ENCODE results near the gene MSI1. TPM values are rescaled to one million over a fixed set of nuclear protein-coding genes. Genes with fewer than 3 reads are reported as not detected.

The MSI1 gene
- total RNA-seq, 6 experiments from 2014 or later = 0.06 to 1.6 TPM; not detected in 4

GRCh38 chr12:120413901-120414695 lies 45.1 kb upstream of the MSI1 start:
- H3K9me3 ChIP-seq = no peaks in the 10 kb centered on the region
- intact Hi-C loops (cut with DNase I) = no loop called here
- no peak overlapping the region for H3K27ac ChIP-seq
- H3K36me3 ChIP-seq = no peaks in the 10 kb centered on the region
- TF ChIP-seq POLR2A (IDR thresholded peaks at IDR 0.05) (no peak), CTCF (IDR thresholded peaks at IDR 0.05) (no peak)
- 70% methylated on average over 8 of the region's 13 CpGs for WGBS (ENCODE audit: insufficient coverage, low coverage, low lambda C conversion rate, missing lambda C conversion rate)
- no peaks in the 10 kb centered on the region for H3K4me1 ChIP-seq
- no peak overlapping the region for H3K4me3 ChIP-seq
- DNase-seq = no peak
- ATAC-seq = no peak
- H3K27me3 ChIP-seq = no peaks in the 10 kb centered on the region

GRCh38 chr12:120412421-120412820 lies 43.5 kb upstream of the MSI1 start:
- no peaks in the 10 kb centered on the region for H3K9me3 ChIP-seq
- no peak overlapping the region for H3K4me3 ChIP-seq
- WGBS (ENCODE audit: insufficient coverage, low coverage, low lambda C conversion rate, missing lambda C conversion rate) = 81% methylated on average over 7 of the region's 7 CpGs
- no peaks in the 10 kb centered on the region for H3K27me3 ChIP-seq
- no peaks in the 10 kb centered on the region for H3K36me3 ChIP-seq
- H3K4me1 ChIP-seq = no peaks in the 10 kb centered on the region
- no peak overlapping the region for H3K27ac ChIP-seq
- intact Hi-C loops (cut with DNase I) = no loop called here
- TF ChIP-seq CTCF (IDR thresholded peaks at IDR 0.05) = no peak
- TF ChIP-seq POLR2A (IDR thresholded peaks at IDR 0.05) = no peak
- ATAC-seq (no peak), DNase-seq (no peak)

- H3K9me3 ChIP-seq = no peaks in the 10 kb centered on the region
- H3K27me3 ChIP-seq = no peaks in the 10 kb centered on the region
- H3K4me3 ChIP-seq = no peak overlapping the region
- no peak overlapping the region for H3K27ac ChIP-seq
- 80% methylated on average over 1 of the region's 11 CpGs for WGBS (ENCODE audit: insufficient coverage, low coverage, low lambda C conversion rate, missing lambda C conversion rate)
- H3K36me3 ChIP-seq = no peaks in the 10 kb centered on the region
- TF ChIP-seq CTCF (IDR thresholded peaks at IDR 0.05) (no peak), POLR2A (IDR thresholded peaks at IDR 0.05) (no peak)
- intact Hi-C loops (cut with DNase I) = no loop called here
- ATAC-seq (no peak), DNase-seq (no peak)
- no peaks in the 10 kb centered on the region for H3K4me1 ChIP-seq
Measured at GRCh38 chr12:120408771-120409170, 39.8 kb upstream of the MSI1 start.

- no peak for DNase-seq
- no peaks in the 10 kb centered on the region for H3K27me3 ChIP-seq
- 73% methylated on average over 3 of the region's 3 CpGs for WGBS (ENCODE audit: insufficient coverage, low coverage, low lambda C conversion rate, missing lambda C conversion rate)
- H3K36me3 ChIP-seq = no peaks in the 10 kb centered on the region
- ATAC-seq = no peak
- no peak overlapping the region for H3K27ac ChIP-seq
- H3K4me3 ChIP-seq = no peak overlapping the region
- no peak for TF ChIP-seq CTCF (IDR thresholded peaks at IDR 0.05)
- TF ChIP-seq POLR2A (IDR thresholded peaks at IDR 0.05) = no peak
- intact Hi-C loops (cut with DNase I) = no loop called here
- no peaks in the 10 kb centered on the region for H3K9me3 ChIP-seq
- no peaks in the 10 kb centered on the region for H3K4me1 ChIP-seq
Measured at GRCh38 chr12:120406553-120406952, 37.6 kb upstream of the MSI1 start.

Measured in right lobe of liver (tissue), 6 donors.